ENCODE data around the gene MYL12A.
"Not testable (repeated sequence)": the region's sequence is repeated elsewhere in the genome, so short reads cannot be mapped to it uniquely, and the experiment has no call there.

The MYL12A gene

GRCh38 chr18:3266062-3266608 lies 18.5 kb downstream of the MYL12A start:
- Histone ChIP-seq H3K9ac (ENCODE audit: low read length in 2 of 2) (no peak overlapping the region), H3K4me3 (ENCODE audit: low read length in 2 of 2) (peak overlapping the region in 1 of 2 donors; percentile 23), H3K4me1 (ENCODE audit: control insufficient read depth, insufficient read depth, low read length) (peaks cover 17% of the 10 kb centered on the region), H3K36me3 (ENCODE audit: control insufficient read depth in 2 of 2, insufficient read depth in 2 of 2, low read length in 2 of 2) (no peaks in the 10 kb centered on the region), H3K27ac (ENCODE audit: low read length) (no peak overlapping the region), H3K27me3 (ENCODE audit: control insufficient read depth in 1 of 2, insufficient read depth in 2 of 2, low read length in 2 of 2) (no peaks in the 10 kb centered on the region), H3K9me3 (ENCODE audit: control insufficient read depth in 2 of 2, low read length in 2 of 2) (no peaks in the 10 kb centered on the region)

GRCh38 chr18:3268306-3268705 lies 20.7 kb downstream of the MYL12A start:
- Histone ChIP-seq H3K36me3 (ENCODE audit: control insufficient read depth in 2 of 2, insufficient read depth in 2 of 2, low read length in 2 of 2) (peaks cover 0 to 6% of the 10 kb centered on the region in 2 donors), H3K9me3 (ENCODE audit: control insufficient read depth in 2 of 2, low read length in 2 of 2) (no peaks in the 10 kb centered on the region), H3K9ac (ENCODE audit: low read length in 2 of 2) (no peak overlapping the region), H3K27ac (ENCODE audit: low read length) (no peak overlapping the region), H3K27me3 (ENCODE audit: control insufficient read depth in 1 of 2, insufficient read depth in 2 of 2, low read length in 2 of 2) (no peaks in the 10 kb centered on the region), H3K4me3 (ENCODE audit: low read length in 2 of 2) (no peak overlapping the region), H3K4me1 (ENCODE audit: control insufficient read depth, insufficient read depth, low read length) (peaks cover 17% of the 10 kb centered on the region)

GRCh38 chr18:3269241-3269913 lies 21.8 kb downstream of the MYL12A start:
- Histone ChIP-seq H3K27ac (ENCODE audit: low read length) (no peak overlapping the region), H3K9me3 (ENCODE audit: control insufficient read depth in 2 of 2, low read length in 2 of 2) (no peaks in the 10 kb centered on the region), H3K4me1 (ENCODE audit: control insufficient read depth, insufficient read depth, low read length) (peaks cover 10% of the 10 kb centered on the region), H3K27me3 (ENCODE audit: control insufficient read depth in 1 of 2, insufficient read depth in 2 of 2, low read length in 2 of 2) (no peaks in the 10 kb centered on the region), H3K36me3 (ENCODE audit: control insufficient read depth in 2 of 2, insufficient read depth in 2 of 2, low read length in 2 of 2) (peaks cover 2 to 10% of the 10 kb centered on the region in 2 donors), H3K9ac (ENCODE audit: low read length in 2 of 2) (no peak overlapping the region), H3K4me3 (ENCODE audit: low read length in 2 of 2) (no peak overlapping the region)

GRCh38 chr18:3269914-3270299 lies 22.3 kb downstream of the MYL12A start:
- no peak overlapping the region for H3K27ac ChIP-seq (ENCODE audit: low read length)
- H3K27me3 ChIP-seq (ENCODE audit: control insufficient read depth in 1 of 2, insufficient read depth in 2 of 2, low read length in 2 of 2) = no peaks in the 10 kb centered on the region
- no peaks in the 10 kb centered on the region for H3K9me3 ChIP-seq (ENCODE audit: control insufficient read depth in 2 of 2, low read length in 2 of 2)
- no peak overlapping the region for H3K9ac ChIP-seq (ENCODE audit: low read length in 2 of 2)
- no peak overlapping the region for H3K4me3 ChIP-seq (ENCODE audit: low read length in 2 of 2)
- peaks cover 10% of the 10 kb centered on the region for H3K4me1 ChIP-seq (ENCODE audit: control insufficient read depth, insufficient read depth, low read length)
- H3K36me3 ChIP-seq (ENCODE audit: control insufficient read depth in 2 of 2, insufficient read depth in 2 of 2, low read length in 2 of 2) = peaks cover 7 to 10% of the 10 kb centered on the region in 2 donors

GRCh38 chr18:3273042-3273441 lies 25.4 kb downstream of the MYL12A start:
- H3K36me3 ChIP-seq (ENCODE audit: control insufficient read depth in 2 of 2, insufficient read depth in 2 of 2, low read length in 2 of 2) = peaks cover 18 to 22% of the 10 kb centered on the region in 2 donors
- no peaks in the 10 kb centered on the region for H3K4me1 ChIP-seq (ENCODE audit: control insufficient read depth, insufficient read depth, low read length)
- no peak overlapping the region for H3K9ac ChIP-seq (ENCODE audit: low read length in 2 of 2)
- H3K27ac ChIP-seq (ENCODE audit: low read length) = no peak overlapping the region
- no peaks in the 10 kb centered on the region for H3K9me3 ChIP-seq (ENCODE audit: control insufficient read depth in 2 of 2, low read length in 2 of 2)
- no peak overlapping the region for H3K4me3 ChIP-seq (ENCODE audit: low read length in 2 of 2)
- H3K27me3 ChIP-seq (ENCODE audit: control insufficient read depth in 1 of 2, insufficient read depth in 2 of 2, low read length in 2 of 2) = no peaks in the 10 kb centered on the region

GRCh38 chr18:3277643-3278213 lies 30.1 kb downstream of the MYL12A start:
- not testable (repeated sequence) for H3K4me1 ChIP-seq (ENCODE audit: control insufficient read depth, insufficient read depth, low read length); H3K27ac ChIP-seq (ENCODE audit: low read length); H3K9ac ChIP-seq (ENCODE audit: low read length in 2 of 2); H3K27me3 ChIP-seq (ENCODE audit: control insufficient read depth in 1 of 2, insufficient read depth in 2 of 2, low read length in 2 of 2); H3K9me3 ChIP-seq (ENCODE audit: control insufficient read depth in 2 of 2, low read length in 2 of 2); H3K4me3 ChIP-seq (ENCODE audit: low read length in 2 of 2)
- peaks cover 18 to 25% of the 10 kb centered on the region in 2 donors for H3K36me3 ChIP-seq (ENCODE audit: control insufficient read depth in 2 of 2, insufficient read depth in 2 of 2, low read length in 2 of 2)

- H3K36me3 ChIP-seq (ENCODE audit: control insufficient read depth in 2 of 2, insufficient read depth in 2 of 2, low read length in 2 of 2) = peaks cover 8 to 22% of the 10 kb centered on the region in 2 donors
- H3K4me3 ChIP-seq (ENCODE audit: low read length in 2 of 2) = no peak overlapping the region
- H3K9me3 ChIP-seq (ENCODE audit: control insufficient read depth in 2 of 2, low read length in 2 of 2) = no peaks in the 10 kb centered on the region
- H3K4me1 ChIP-seq (ENCODE audit: control insufficient read depth, insufficient read depth, low read length) = no peaks in the 10 kb centered on the region
- H3K9ac ChIP-seq (ENCODE audit: low read length in 2 of 2) = no peak overlapping the region
- H3K27me3 ChIP-seq (ENCODE audit: control insufficient read depth in 1 of 2, insufficient read depth in 2 of 2, low read length in 2 of 2) = no peaks in the 10 kb centered on the region
- H3K27ac ChIP-seq (ENCODE audit: low read length) = no peak overlapping the region
Measured at GRCh38 chr18:3279201-3280185, 31.9 kb downstream of the MYL12A start.

GRCh38 chr18:3281456-3282400 lies 34.1 kb downstream of the MYL12A start:
- Histone ChIP-seq H3K27me3 (ENCODE audit: control insufficient read depth in 1 of 2, insufficient read depth in 2 of 2, low read length in 2 of 2) (no peaks in the 10 kb centered on the region), H3K9me3 (ENCODE audit: control insufficient read depth in 2 of 2, low read length in 2 of 2) (no peaks in the 10 kb centered on the region), H3K9ac (ENCODE audit: low read length in 2 of 2) (no peak overlapping the region), H3K36me3 (ENCODE audit: control insufficient read depth in 2 of 2, insufficient read depth in 2 of 2, low read length in 2 of 2) (peaks cover 8 to 12% of the 10 kb centered on the region in 2 donors), H3K4me3 (ENCODE audit: low read length in 2 of 2) (no peak overlapping the region), H3K4me1 (ENCODE audit: control insufficient read depth, insufficient read depth, low read length) (no peaks in the 10 kb centered on the region), H3K27ac (ENCODE audit: low read length) (no peak overlapping the region)

GRCh38 chr18:3283253-3283863 lies 35.8 kb downstream of the MYL12A start:
- H3K4me3 ChIP-seq (ENCODE audit: low read length in 2 of 2) = no peak overlapping the region
- H3K36me3 ChIP-seq (ENCODE audit: control insufficient read depth in 2 of 2, insufficient read depth in 2 of 2, low read length in 2 of 2) = peaks cover 0 to 3% of the 10 kb centered on the region in 2 donors
- H3K9me3 ChIP-seq (ENCODE audit: control insufficient read depth in 2 of 2, low read length in 2 of 2) = no peaks in the 10 kb centered on the region
- no peaks in the 10 kb centered on the region for H3K4me1 ChIP-seq (ENCODE audit: control insufficient read depth, insufficient read depth, low read length)
- H3K27ac ChIP-seq (ENCODE audit: low read length) = no peak overlapping the region
- H3K9ac ChIP-seq (ENCODE audit: low read length in 2 of 2) = no peak overlapping the region
- H3K27me3 ChIP-seq (ENCODE audit: control insufficient read depth in 1 of 2, insufficient read depth in 2 of 2, low read length in 2 of 2) = no peaks in the 10 kb centered on the region
